Chondrocyte (in vitro differentiated cells): ENCODE results near the gene WDR20. TPM values are rescaled to one million over a fixed set of nuclear protein-coding genes. Genes with fewer than 3 reads are reported as not detected.
"Not testable (repeated sequence)": the region's sequence is repeated elsewhere in the genome, so short reads cannot be mapped to it uniquely, and the experiment has no call there.

Experiments used
- DNase-seq: peaks from one replicate; pipeline ENCODE4 v3.0.0; 2021; ENCODE audit warnings: mixed read lengths, low spot score
- H3K27ac Mint-ChIP-seq: one replicate; pipeline ENCODE4 v1.8.0; 2021; ENCODE audit warnings: mild to moderate bottlenecking, moderate library complexity, mixed read lengths; ENCODE audit not compliant: unreplicated experiment
- H3K27me3 Mint-ChIP-seq: 2 replicates; pipeline ENCODE4 v1.8.0; 2021; ENCODE audit warnings: low read depth, mixed read lengths
- H3K36me3 Mint-ChIP-seq: 2 replicates; pipeline ENCODE4 v1.8.0; 2021; ENCODE audit warnings: low read depth, mixed read lengths
- H3K4me1 Mint-ChIP-seq: 2 replicates; pipeline ENCODE4 v1.8.0; 2021; ENCODE audit warnings: low read depth, mild to moderate bottlenecking, mixed read lengths
- H3K4me3 Mint-ChIP-seq: one replicate; pipeline ENCODE4 v1.8.0; 2021; ENCODE audit warnings: mild to moderate bottlenecking, moderate library complexity, mixed read lengths; ENCODE audit not compliant: unreplicated experiment
- H3K9me3 Mint-ChIP-seq: 2 replicates; pipeline ENCODE4 v1.8.0; 2021; ENCODE audit warnings: low read depth, mixed read lengths
- CTCF ChIP-seq: fragments of 200-600 bp; sonication (generic); IDR thresholded peaks from 2 replicates; pipeline ENCODE4 v1.5.0; 2021; ENCODE audit warnings: antibody characterized with exemption, mild to moderate bottlenecking, moderate library complexity
- total RNA-seq: library from RNA; stranded (reverse); gene quantifications from 3 replicates; pipeline ENCODE4 v1.2.1, GENCODE V29; 2021

The WDR20 gene
- total RNA-seq, 1 donor from 2014 or later: 23.0 TPM

- no peak for DNase-seq
- H3K27ac Mint-ChIP-seq: peak overlapping the region; percentile 57
- peaks cover 13% of the 10 kb centered on the region for H3K4me1 Mint-ChIP-seq
- no peak overlapping the region for H3K4me3 Mint-ChIP-seq
- no peaks in the 10 kb centered on the region for H3K36me3 Mint-ChIP-seq
- no peaks in the 10 kb centered on the region for H3K27me3 Mint-ChIP-seq
- H3K9me3 Mint-ChIP-seq: no peaks in the 10 kb centered on the region
- no peak for TF ChIP-seq CTCF
Observed at GRCh38 chr14:102095871-102096568, 43.7 kb upstream of the WDR20 start.

GRCh38 chr14:102096569-102097188, 43.0 kb upstream of the WDR20 start:
- Mint-ChIP-seq H3K9me3 (no peaks in the 10 kb centered on the region), H3K4me3 (no peak overlapping the region), H3K27me3 (no peaks in the 10 kb centered on the region), H3K27ac (peak overlapping the region; percentile 57), H3K4me1 (peaks cover 14% of the 10 kb centered on the region), H3K36me3 (no peaks in the 10 kb centered on the region)
- no peak for DNase-seq
- TF ChIP-seq CTCF: peak; percentile 93

GRCh38 chr14:102097441-102098135, 42.1 kb upstream of the WDR20 start:
- H3K27me3 Mint-ChIP-seq: no peaks in the 10 kb centered on the region
- H3K36me3 Mint-ChIP-seq: no peaks in the 10 kb centered on the region
- no peak overlapping the region for H3K4me3 Mint-ChIP-seq
- no peak for DNase-seq
- H3K9me3 Mint-ChIP-seq: no peaks in the 10 kb centered on the region
- H3K27ac Mint-ChIP-seq: no peak overlapping the region
- peaks cover 19% of the 10 kb centered on the region for H3K4me1 Mint-ChIP-seq
- TF ChIP-seq CTCF: no peak

GRCh38 chr14:102103062-102103695, 36.5 kb upstream of the WDR20 start:
- H3K4me3 Mint-ChIP-seq: no peak overlapping the region
- no peak for DNase-seq
- H3K27ac Mint-ChIP-seq: no peak overlapping the region
- TF ChIP-seq CTCF: no peak
- H3K36me3 Mint-ChIP-seq: no peaks in the 10 kb centered on the region
- peaks cover 10% of the 10 kb centered on the region for H3K4me1 Mint-ChIP-seq
- H3K9me3 Mint-ChIP-seq: no peaks in the 10 kb centered on the region
- H3K27me3 Mint-ChIP-seq: no peaks in the 10 kb centered on the region

GRCh38 chr14:102105369-102105768, 34.3 kb upstream of the WDR20 start:
- Mint-ChIP-seq H3K4me3 (no peak overlapping the region), H3K4me1 (peaks cover 10% of the 10 kb centered on the region), H3K27ac (no peak overlapping the region), H3K27me3 (no peaks in the 10 kb centered on the region), H3K36me3 (no peaks in the 10 kb centered on the region), H3K9me3 (peaks cover 3% of the 10 kb centered on the region)
- DNase-seq: no peak
- TF ChIP-seq CTCF: no peak

- H3K27me3 Mint-ChIP-seq, H3K9me3 Mint-ChIP-seq, DNase-seq, H3K4me1 Mint-ChIP-seq, H3K36me3 Mint-ChIP-seq, H3K4me3 Mint-ChIP-seq, H3K27ac Mint-ChIP-seq: not testable (repeated sequence)
Observed at GRCh38 chr14:102109332-102109731, 30.4 kb upstream of the WDR20 start.
